HEK293 (cell line): ENCODE results near the gene TCF7L1.

Experiments used
- CTCF ChIA-PET: fragments of 350-600 bp; formaldehyde crosslinking; extraction: SDS; loops from one replicate; lab custom pipeline; 2021; ENCODE audit warnings: antibody characterized with exemption; lab: Yijun Ruan, JAX
- POLR2A ChIA-PET: fragments of 300-600 bp; formaldehyde crosslinking; extraction: SDS; loops from one replicate; lab custom pipeline; 2020; ENCODE audit warnings: antibody characterized with exemption, inconsistent platforms; lab: Yijun Ruan, JAX
- H3K27ac ChIP-seq: fragments of 200-500 bp; sonication (Bioruptor generic); 2 replicates; pipeline ENCODE4 v1.5.1; 2014; ENCODE audit warnings: low read depth, low read length, control low read depth, inconsistent platforms; ENCODE audit errors: extremely low read depth
- H3K36me3 ChIP-seq, 2 experiments: fragments of 200-500 bp in 1 of 2; sonication (Bioruptor generic) in 1 of 2; 1 replicate in 1 of 2; 2 replicates in 1 of 2; pipeline ENCODE4 v1.5.1; 2014 to 2017; ENCODE audit warnings: inconsistent platforms in 2 of 2, low read length in 2 of 2; ENCODE audit not compliant: control insufficient read depth in 2 of 2, insufficient read depth in 1 of 2
- H3K4me1 ChIP-seq: fragments of 200-500 bp; sonication (Bioruptor generic); 2 replicates; pipeline ENCODE4 v1.5.1; 2014; ENCODE audit warnings: mild to moderate bottlenecking, low read length, inconsistent platforms; ENCODE audit not compliant: control insufficient read depth, insufficient read depth
- H3K4me3 ChIP-seq: 2 replicates; pipeline ENCODE4 v1.5.1; 2011; ENCODE audit warnings: low read depth, mild to moderate bottlenecking, control low read depth, low read length, moderate library complexity
- H3K9me3 ChIP-seq: fragments of 200-500 bp; sonication (Bioruptor generic); 2 replicates; pipeline ENCODE4 v1.5.1; 2014; ENCODE audit warnings: low read depth, low read length, inconsistent platforms; ENCODE audit not compliant: control insufficient read depth, insufficient read depth
- GLIS1 ChIP-seq: fragments of 450-650 bp; formaldehyde crosslinking; IDR thresholded peaks from 2 replicates; pipeline ENCODE4 v1.5.1; 2016; ENCODE audit warnings: missing biosample characterization, missing genetic modification characterization
- GLIS2 ChIP-seq: fragments of 450-650 bp; formaldehyde crosslinking; IDR thresholded peaks from 2 replicates; pipeline ENCODE4 v1.5.1; 2016; ENCODE audit warnings: missing biosample characterization, missing genetic modification characterization
- HOXC10 ChIP-seq: sonication (generic); formaldehyde crosslinking; IDR thresholded peaks from 2 replicates; pipeline ENCODE4 v1.8.1; 2023; ENCODE audit warnings: mild to moderate bottlenecking, missing genetic modification reagents
- KLF8 ChIP-seq: fragments of 450-650 bp; formaldehyde crosslinking; IDR thresholded peaks from 2 replicates; pipeline ENCODE4 v1.5.1; 2016; ENCODE audit warnings: missing biosample characterization, missing genetic modification characterization
- OVOL3 ChIP-seq: fragments of 450-650 bp; formaldehyde crosslinking; IDR thresholded peaks from 2 replicates; pipeline ENCODE4 v1.5.1; 2016; ENCODE audit warnings: missing biosample characterization, missing genetic modification characterization
- PBX3 ChIP-seq: sonication (generic); formaldehyde crosslinking; IDR thresholded peaks from 2 replicates; pipeline ENCODE4 v1.8.1; 2022; ENCODE audit warnings: mild to moderate bottlenecking, moderate library complexity, missing genetic modification reagents
- ZBTB48 ChIP-seq: fragments of 450-650 bp; formaldehyde crosslinking; IDR thresholded peaks from 2 replicates; pipeline ENCODE4 v1.5.1; 2016; ENCODE audit warnings: missing biosample characterization, missing genetic modification characterization
- ZEB2 ChIP-seq: fragments of 450-650 bp; formaldehyde crosslinking; IDR thresholded peaks from 2 replicates; pipeline ENCODE4 v1.5.1; 2016; ENCODE audit warnings: missing biosample characterization, missing genetic modification characterization
- ZFP41 ChIP-seq: fragments of 450-650 bp; formaldehyde crosslinking; IDR thresholded peaks from 2 replicates; pipeline ENCODE4 v1.5.1; 2016; ENCODE audit warnings: missing biosample characterization, missing genetic modification characterization, borderline replicate concordance
- ZNF121 ChIP-seq: fragments of 450-650 bp; formaldehyde crosslinking; IDR thresholded peaks from 2 replicates; pipeline ENCODE4 v1.5.1; 2016; ENCODE audit warnings: missing biosample characterization, missing genetic modification characterization
- ZNF157 ChIP-seq: fragments of 450-650 bp; formaldehyde crosslinking; IDR thresholded peaks from 2 replicates; pipeline ENCODE4 v1.5.1; 2016; ENCODE audit warnings: missing biosample characterization, missing genetic modification characterization
- ZNF223 ChIP-seq: fragments of 450-650 bp; formaldehyde crosslinking; IDR thresholded peaks from 2 replicates; pipeline ENCODE4 v1.5.1; 2016; ENCODE audit warnings: missing biosample characterization, missing genetic modification characterization
- ZNF239 ChIP-seq: fragments of 450-650 bp; formaldehyde crosslinking; IDR thresholded peaks from 2 replicates; pipeline ENCODE4 v1.5.1; 2016; ENCODE audit warnings: missing biosample characterization, missing genetic modification characterization
- ZNF248 ChIP-seq: fragments of 450-650 bp; formaldehyde crosslinking; IDR thresholded peaks from 2 replicates; pipeline ENCODE4 v1.5.1; 2017; ENCODE audit warnings: missing biosample characterization, missing genetic modification characterization
- ZNF266 ChIP-seq: fragments of 450-650 bp; formaldehyde crosslinking; IDR thresholded peaks from 2 replicates; pipeline ENCODE4 v1.5.1; 2016; ENCODE audit warnings: missing biosample characterization, missing genetic modification characterization, low read depth
- ZNF350 ChIP-seq: fragments of 450-650 bp; formaldehyde crosslinking; IDR thresholded peaks from 2 replicates; pipeline ENCODE4 v1.5.0; 2017; ENCODE audit warnings: missing biosample characterization, mild to moderate bottlenecking, missing genetic modification characterization
- ZNF394 ChIP-seq: fragments of 450-650 bp; formaldehyde crosslinking; IDR thresholded peaks from 2 replicates; pipeline ENCODE4 v1.5.1; 2016; ENCODE audit warnings: missing biosample characterization, missing genetic modification characterization, mild to moderate bottlenecking, moderate library complexity, borderline replicate concordance
- ZNF529 ChIP-seq: fragments of 450-650 bp; formaldehyde crosslinking; IDR thresholded peaks from 2 replicates; pipeline ENCODE4 v1.5.1; 2017; ENCODE audit warnings: missing genetic modification characterization, missing biosample characterization; ENCODE audit not compliant: insufficient replicate concordance
- ZNF549 ChIP-seq: fragments of 450-650 bp; IDR thresholded peaks from 2 replicates; pipeline ENCODE4 v1.5.1; 2018; ENCODE audit warnings: missing biosample characterization, missing genetic modification characterization, mild to moderate bottlenecking, inconsistent platforms, moderate library complexity
- ZNF555 ChIP-seq: fragments of 450-650 bp; formaldehyde crosslinking; conservative IDR thresholded peaks from 2 replicates; pipeline ENCODE4 v1.5.1; 2017; ENCODE audit warnings: missing biosample characterization, mild to moderate bottlenecking, missing genetic modification characterization, inconsistent platforms
- ZNF571 ChIP-seq: fragments of 450-650 bp; formaldehyde crosslinking; IDR thresholded peaks from 2 replicates; pipeline ENCODE4 v1.5.0; 2017; ENCODE audit warnings: missing biosample characterization, missing genetic modification characterization
- ZNF623 ChIP-seq: fragments of 450-650 bp; formaldehyde crosslinking; IDR thresholded peaks from 2 replicates; pipeline ENCODE4 v1.5.1; 2016; ENCODE audit warnings: missing biosample characterization, missing genetic modification characterization
- ZNF626 ChIP-seq: fragments of 450-650 bp; sonication (Bioruptor Pico); formaldehyde crosslinking; IDR thresholded peaks from 2 replicates; pipeline ENCODE4 v1.5.1; 2018; ENCODE audit warnings: missing biosample characterization, missing genetic modification characterization, inconsistent platforms
- ZXDB ChIP-seq: fragments of 450-650 bp; formaldehyde crosslinking; IDR thresholded peaks from 2 replicates; pipeline ENCODE4 v1.5.1; 2016; ENCODE audit warnings: missing biosample characterization, missing genetic modification characterization
- TF ChIP-seq, protein P1 (sequence below): fragments of 450-650 bp; formaldehyde crosslinking; IDR thresholded peaks from 2 replicates; pipeline ENCODE4 v1.5.1; 2016; ENCODE audit warnings: missing biosample characterization, missing genetic modification characterization

TCF7L1 gene

DNA sequence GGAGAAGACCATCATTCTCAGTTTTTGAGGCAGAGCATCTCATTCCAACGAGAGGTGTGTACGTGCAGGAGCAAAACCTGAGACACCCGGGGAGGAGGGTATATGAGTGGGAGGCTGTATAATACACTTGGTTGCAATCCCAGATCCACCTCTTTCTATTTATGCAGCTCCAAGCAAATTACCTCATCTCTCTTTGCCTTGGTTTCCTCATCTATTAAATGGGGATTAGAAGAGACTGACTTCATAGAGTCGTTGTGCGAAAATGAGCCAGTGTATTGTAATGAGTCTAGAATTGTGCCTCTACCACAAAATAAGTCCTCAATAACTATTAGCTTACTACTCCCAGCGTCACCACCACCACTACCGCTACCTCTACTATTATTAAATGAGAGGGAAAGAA is 154.5 kb downstream of the TCF7L1 start:
- no peak overlapping the region for H3K27ac ChIP-seq

DNA sequence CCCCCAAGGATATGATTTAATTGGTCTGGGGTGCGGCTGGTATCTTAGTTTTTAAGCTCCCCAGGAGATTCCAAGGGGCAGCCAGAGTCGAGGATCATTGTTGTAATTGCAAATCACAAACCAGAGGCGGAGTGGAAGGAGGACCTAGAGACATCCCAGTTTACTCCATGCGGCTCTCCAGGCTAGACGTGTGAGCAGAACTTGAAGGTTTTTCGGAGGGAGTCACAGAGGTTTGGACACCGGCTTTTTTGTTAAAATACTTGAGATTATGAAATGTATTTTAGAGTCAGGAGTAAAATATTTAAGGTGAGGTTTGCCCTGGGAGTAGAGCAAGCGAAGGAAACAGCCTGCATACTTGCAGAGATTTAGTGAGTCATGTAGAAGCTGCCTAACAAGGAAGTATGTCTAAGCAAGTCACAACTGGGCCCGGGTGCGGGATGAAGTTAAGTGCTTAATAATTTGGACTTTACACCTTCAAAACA is 155.1 kb downstream of the TCF7L1 start:
- Histone ChIP-seq H3K36me3 (peaks cover 0 to 2% of the 10 kb centered on the region in 2 experiments; a peak in 1 of 3 replicates), H3K4me3 (no peak overlapping the region), H3K4me1 (no peaks in the 10 kb centered on the region)
- POLR2A ChIA-PET: no interaction called here
- TF ChIP-seq GLIS1: no peak
- TF ChIP-seq ZNF350: no peak
- no peak for TF ChIP-seq ZNF248 (tag by site-specific recombination)
- TF ChIP-seq ZNF555 (tag by site-specific recombination): no peak
- TF ChIP-seq HOXC10 (CRISPR knock-in tag): no peak
- no peak for TF ChIP-seq ZNF266 (tag by site-specific recombination)
- no peak for TF ChIP-seq ZNF623
- TF ChIP-seq ZNF239 (tag by site-specific recombination): no peak
- TF ChIP-seq, all 188 proteins: peak for 0
- no peaks in the 10 kb centered on the region for H3K9me3 ChIP-seq
- CTCF ChIA-PET: interaction anchor here (0.6 to 10.1 kb wide), 7 partner anchors 10 to 331 kb away, joined by 3 to 137 read pairs (median 4); no protein-coding TSS in a partner anchor
- no peak overlapping the region for H3K27ac ChIP-seq

More for the DNA sequence above, 154.5 kb downstream of the TCF7L1 start:
- CTCF ChIA-PET: interaction anchor here (0.6 to 10.1 kb wide), 8 partner anchors 11 to 462 kb away, joined by 3 to 137 read pairs (median 4); no protein-coding TSS in a partner anchor
- POLR2A ChIA-PET: no interaction called here
- Histone ChIP-seq H3K9me3 (no peaks in the 10 kb centered on the region), H3K4me1 (no peaks in the 10 kb centered on the region), H3K4me3 (no peak overlapping the region), H3K36me3 (no peaks in the 10 kb centered on the region)
- TF ChIP-seq ZNF121 (tag by site-specific recombination) (no peak), ZNF223 (tag by site-specific recombination) (no peak), ZNF555 (tag by site-specific recombination) (no peak), PBX3 (CRISPR knock-in tag) (no peak), ZFP41 (tag by site-specific recombination) (no peak), OVOL3 (no peak), ZNF529 (tag by site-specific recombination) (no peak), ZXDB (tag by site-specific recombination) (no peak), ZNF549 (no peak), ZNF157 (tag by site-specific recombination) (no peak)

GRCh38 chr2:85291425-85292023 is 158.3 kb downstream of the TCF7L1 start:
- no peaks in the 10 kb centered on the region for H3K4me1 ChIP-seq
- no peak overlapping the region for H3K4me3 ChIP-seq
- H3K9me3 ChIP-seq: no peaks in the 10 kb centered on the region
- POLR2A ChIA-PET: no interaction called here
- peaks cover 0 to 2% of the 10 kb centered on the region in 2 experiments; a peak in 1 of 3 replicates for H3K36me3 ChIP-seq
- CTCF ChIA-PET: interaction anchor here (0.6 to 10.1 kb wide), 9 partner anchors 7 to 365 kb away, joined by 3 to 103 read pairs (median 5); no protein-coding TSS in a partner anchor
- TF ChIP-seq, protein P1, sequence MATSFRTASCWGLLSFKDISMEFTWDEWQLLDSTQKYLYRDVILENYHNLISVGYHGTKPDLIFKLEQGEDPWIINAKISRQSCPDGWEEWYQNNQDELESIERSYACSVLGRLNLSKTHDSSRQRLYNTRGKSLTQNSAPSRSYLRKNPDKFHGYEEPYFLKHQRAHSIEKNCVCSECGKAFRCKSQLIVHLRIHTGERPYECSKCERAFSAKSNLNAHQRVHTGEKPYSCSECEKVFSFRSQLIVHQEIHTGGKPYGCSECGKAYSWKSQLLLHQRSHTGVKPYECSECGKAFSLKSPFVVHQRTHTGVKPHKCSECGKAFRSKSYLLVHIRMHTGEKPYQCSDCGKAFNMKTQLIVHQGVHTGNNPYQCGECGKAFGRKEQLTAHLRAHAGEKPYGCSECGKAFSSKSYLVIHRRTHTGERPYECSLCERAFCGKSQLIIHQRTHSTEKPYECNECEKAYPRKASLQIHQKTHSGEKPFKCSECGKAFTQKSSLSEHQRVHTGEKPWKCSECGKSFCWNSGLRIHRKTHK (tag by site-specific recombination): no peak
- TF ChIP-seq ZNF571 (tag by site-specific recombination) (no peak), ZNF626 (tag by site-specific recombination) (no peak), ZNF394 (tag by site-specific recombination) (no peak), KLF8 (tag by site-specific recombination) (no peak), GLIS2 (no peak), ZBTB48 (tag by site-specific recombination) (no peak), ZEB2 (tag by site-specific recombination) (no peak)
- TF ChIP-seq, all 188 proteins: peak for 0
- no peak overlapping the region for H3K27ac ChIP-seq
